GM12892 (cell line): ENCODE results near the gene DCUN1D2.

Source experiments
- POLR2A ChIP-seq: IDR thresholded peaks from 2 replicates; pipeline ENCODE4 v1.6.1; 2011; ENCODE audit warnings: low read depth, low read length, control low read depth
- POLR2AphosphoS5 ChIP-seq: IDR thresholded peaks from 2 replicates; pipeline ENCODE4 v1.6.1; 2011; ENCODE audit warnings: low read depth, low read length, control low read depth

DNA sequence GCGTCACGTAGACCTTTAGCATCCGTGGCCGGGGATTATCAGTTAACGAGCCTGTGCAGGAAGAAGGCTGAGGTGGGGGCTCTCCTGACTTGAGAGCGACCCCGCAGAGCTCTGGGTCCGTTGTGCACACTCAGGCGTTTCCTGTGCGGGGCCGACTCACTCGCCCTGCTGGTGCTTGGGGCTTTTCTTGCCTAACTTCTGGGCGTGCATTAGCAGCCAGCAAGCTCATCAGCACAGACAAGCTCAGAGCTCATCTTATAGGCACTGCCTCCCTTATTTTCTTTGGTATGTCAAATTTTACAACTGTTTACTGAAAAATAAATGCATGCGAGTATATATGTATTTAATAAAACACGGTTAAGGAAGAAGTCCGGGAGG, 60.9 kb downstream of the DCUN1D2 start:
- TF ChIP-seq POLR2AphosphoS5 = no peak
- TF ChIP-seq POLR2A = no peak
